GM18519 (cell line): Measurements from ENCODE around the gene THUMPD3.

Experiments
- ATAC-seq: cut with Tn5 transposase; IDR thresholded peaks from one replicate; pipeline ENCODE4 v1.9.1; 2021; ENCODE audit warnings: mild to moderate bottlenecking, moderate library complexity; ENCODE audit not compliant: unreplicated experiment, low FRiP score

THUMPD3 gene

DNA sequence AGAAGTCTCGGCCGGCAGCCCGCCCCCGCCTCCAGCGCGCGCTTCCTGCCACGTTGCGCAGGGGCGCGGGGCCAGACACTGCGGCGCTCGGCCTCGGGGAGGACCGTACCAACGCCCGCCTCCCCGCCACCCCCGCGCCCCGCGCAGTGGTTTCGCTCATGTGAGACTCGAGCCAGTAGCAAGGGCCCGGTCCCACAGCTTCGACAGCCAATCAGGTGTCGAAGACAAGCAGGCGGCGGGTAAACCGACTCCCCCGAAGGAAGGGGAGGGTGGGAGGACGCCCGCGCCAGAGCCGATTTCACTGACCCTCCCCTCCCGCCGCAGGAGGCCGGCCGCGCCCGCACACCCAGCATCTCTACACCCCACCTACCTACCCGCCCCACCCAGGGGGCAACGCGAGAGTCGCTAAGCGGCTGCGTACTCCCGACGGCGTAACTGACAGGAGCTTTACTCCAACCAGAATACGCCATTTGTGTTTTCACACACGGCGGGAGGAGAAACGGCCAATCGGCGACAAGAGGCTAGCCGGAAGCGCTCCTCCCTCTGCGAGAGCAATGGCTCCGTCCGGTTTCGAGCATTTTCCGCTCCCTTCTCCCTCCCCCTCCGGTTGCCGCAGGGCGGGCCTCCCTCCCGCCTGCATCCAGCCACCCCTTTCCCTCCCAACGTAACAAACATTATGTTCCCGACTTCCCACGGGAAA lies 33.9 kb downstream of the THUMPD3 start:
- ATAC-seq = peak; percentile 57

DNA sequence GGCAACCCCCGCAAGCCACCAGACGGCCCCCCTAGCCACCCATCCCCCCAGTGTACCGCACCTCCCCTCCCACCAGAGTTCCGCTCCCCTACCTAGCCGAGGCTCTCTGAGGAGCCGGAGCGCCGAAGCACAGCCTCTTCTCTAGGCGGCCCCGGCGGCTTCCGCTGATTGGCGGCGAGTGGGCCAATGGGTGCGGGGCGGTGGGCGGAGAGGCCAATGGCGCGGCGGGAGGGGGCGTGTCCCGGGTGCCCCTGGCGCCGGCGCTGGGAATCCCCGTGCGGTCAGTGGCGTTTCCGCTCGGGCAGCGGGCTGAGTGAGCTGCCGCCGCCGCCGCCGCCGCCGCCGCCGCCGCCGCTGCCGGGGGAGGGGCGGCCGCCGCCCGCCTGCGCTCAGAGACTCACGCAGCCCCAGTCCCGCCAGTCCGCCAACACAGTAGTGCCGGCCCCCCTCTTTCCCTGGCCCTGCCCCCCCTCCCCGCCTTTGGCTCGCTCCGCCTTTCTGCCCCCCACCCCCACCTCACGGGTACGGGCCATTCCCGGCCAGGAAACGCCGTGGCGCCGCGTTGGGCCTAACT lies 34.6 kb downstream of the THUMPD3 start, which contains the start of gene SETD5:
Gene SETD5 (plus strand): TSS at position 284 of the 574 bp plus-strand sequence. CDS start 31,324 bp downstream, outside the sequence.
- peak; percentile 32 for ATAC-seq

DNA sequence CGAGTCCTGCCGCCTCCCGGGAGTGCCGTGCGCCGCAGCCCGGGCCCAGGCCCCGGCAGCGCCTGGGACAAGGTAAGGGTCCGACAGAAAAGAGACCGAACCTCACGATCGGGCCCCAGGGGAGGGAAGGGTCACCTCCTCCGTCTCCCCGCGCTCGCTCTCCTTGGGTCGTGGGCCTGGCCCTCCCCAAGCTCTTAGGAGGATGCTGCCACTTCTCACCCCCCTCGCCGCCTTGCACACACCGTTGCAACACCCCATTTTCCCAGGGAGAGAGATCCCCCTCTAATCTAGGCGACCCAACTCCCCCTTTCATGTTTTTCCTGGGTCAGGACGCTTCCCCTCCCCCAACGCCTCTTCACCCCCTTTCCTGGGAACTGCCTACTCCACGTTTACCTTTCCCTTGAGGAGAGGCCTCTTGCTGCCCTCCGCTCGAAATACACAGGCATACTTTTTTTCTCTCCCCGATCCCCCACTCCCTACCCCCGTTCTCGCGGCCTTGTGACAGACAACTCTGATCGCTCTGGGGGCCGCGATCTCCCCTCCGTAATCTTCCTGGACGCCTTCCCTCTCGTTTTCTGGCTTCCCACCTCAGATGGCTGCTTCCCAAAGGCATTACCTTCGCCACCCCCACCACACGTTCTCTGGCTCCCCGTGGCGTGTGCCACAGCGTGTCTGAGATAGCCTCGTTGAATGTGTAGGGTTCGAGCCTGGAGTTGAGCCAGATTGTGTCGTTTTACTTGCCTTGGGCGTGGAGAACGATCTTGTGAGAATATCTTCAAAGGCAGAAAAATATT lies 35.2 kb downstream of the THUMPD3 start:
- ATAC-seq = no peak

DNA sequence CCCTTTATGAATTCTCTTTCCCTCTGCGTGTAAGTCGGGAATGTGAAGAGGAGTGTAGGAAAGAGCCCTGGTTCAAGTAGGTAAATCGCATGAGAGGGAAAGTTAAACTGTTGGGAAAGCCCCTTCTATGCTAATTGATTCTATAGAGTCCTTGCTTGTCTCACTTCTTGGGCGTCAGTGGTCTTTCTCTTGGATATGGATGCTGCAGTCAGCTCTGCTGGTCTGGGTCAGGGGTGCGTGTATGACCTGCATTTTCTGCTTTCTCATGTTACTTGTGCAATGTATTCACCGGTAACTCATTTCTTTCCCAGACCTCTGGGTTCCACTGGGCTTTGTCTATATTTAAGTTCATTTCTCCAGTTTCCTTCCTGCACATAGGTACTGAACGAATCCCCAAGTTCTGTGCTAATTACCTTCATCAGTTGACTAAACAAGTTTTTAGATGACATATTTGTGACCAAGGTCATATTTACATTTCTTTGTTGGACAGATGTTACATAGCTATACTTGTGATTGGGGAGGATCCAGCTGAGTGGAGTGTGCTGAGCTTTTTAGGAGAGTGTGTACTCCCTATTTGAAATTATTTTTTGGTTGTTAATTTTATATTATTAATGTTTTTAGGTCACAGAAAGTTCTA lies 36.0 kb downstream of the THUMPD3 start:
- no peak for ATAC-seq

DNA sequence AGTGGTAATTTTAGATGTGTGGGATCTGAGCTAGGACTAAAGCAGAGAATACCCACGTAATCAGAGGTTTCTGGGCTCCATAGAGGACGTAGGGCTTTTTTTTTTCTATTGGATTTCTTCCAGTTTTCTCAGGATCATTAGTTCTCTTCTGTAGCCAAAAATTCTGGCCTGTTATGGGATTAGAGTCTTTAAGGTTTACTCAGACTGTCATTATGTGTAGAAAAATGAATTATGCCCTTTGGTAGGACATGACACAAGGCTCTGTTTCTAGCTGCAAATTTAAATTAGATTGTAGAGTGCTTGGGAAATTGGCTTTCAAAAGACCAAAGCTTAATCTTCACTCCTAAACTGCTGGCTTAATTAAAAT lies 36.5 kb downstream of the THUMPD3 start:
- ATAC-seq = no peak

DNA sequence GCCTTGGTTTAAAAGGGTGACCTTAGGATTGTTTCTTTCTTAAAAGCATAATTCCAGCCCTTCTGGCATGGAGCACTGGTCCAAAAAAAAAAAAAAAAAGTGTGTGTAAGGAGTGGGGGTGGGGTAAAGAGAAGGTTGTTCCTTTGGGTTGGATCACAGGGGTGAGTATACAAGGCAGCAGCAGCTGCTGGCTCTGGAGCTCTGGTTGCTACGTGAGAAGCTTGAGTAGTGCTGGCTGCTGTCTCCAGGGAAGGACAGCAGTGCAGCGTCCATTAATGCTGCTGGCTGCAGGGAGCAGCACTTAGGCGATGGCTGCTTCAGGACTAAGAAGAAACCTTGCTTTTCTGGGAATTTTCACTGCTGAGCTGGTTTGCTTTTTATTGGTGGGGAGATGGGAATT lies 36.9 kb downstream of the THUMPD3 start:
- ATAC-seq = no peak

DNA sequence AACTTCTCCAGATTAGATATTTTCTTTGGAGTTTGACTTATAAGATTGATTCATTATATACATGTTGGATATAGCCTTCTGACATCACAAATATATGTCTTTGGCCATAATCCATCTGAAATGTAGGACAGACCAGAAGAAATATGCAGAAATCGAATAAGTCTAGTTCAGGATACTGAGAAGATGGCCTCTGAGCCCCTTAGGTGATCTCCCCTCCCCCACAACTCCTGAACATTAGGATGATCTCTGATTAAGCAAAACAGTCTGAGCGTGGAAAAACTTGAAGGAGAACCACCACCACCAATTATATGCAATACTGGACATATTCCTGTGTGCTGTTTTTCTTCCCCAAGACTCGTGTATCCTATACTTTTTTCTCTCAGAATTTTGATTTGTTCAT lies 37.8 kb downstream of the THUMPD3 start:
- ATAC-seq = no peak

DNA sequence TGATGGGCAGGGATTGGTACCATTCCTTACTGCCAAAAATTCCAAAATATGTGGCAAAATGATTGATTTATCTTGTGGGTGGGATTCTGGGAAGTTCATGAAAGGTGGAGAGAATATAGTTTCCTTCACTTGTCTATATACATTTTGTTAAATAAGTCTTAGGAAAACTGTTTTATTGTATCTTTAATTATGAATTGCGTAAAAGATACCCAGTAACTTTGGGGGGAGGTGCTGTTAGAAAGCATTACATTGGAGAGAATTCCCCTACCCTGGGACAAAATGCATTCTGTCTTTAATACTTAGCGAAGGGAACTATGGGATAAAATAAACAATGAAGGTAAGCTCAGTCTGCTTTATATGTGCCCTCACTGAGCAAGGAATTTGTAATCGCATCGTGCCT lies 39.1 kb downstream of the THUMPD3 start:
- no peak for ATAC-seq

DNA sequence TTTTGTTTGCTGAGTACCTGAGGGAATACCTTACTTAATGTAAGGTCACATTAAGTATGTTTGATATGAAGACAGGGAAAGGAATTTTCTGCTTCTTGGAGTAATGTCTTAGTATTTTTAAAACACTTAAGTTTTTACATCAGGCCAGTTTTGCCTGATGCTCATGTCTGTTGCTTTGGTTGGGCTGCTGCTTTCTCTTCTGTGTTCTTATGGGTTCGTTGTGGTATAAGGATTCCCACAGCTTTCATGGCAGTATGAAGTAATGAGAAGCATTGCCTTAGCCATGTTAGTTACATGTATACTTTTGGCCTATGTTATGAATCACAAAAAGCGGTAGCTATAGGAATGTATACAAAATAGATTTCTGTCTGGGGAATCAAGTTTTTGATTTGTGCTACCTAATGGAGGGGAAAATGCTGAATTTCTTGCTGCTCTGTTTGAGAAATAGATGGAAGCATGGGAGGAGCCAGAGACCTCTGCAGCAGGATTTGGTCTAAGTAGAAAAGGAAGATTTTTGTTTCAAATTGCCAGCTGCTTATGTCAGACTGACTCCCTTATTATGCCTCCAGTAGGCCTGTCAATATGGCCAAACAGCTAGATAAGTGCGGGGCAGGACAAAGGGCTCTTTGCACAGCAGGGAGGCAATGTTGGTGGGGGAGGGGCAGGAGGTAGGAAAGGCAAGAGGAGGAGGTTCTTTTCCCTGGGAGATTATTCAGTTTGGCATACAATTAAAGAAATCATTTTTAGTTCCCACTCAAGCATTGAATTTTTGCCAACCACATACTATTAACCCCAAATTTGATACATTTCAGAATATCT lies 39.8 kb downstream of the THUMPD3 start:
- no peak for ATAC-seq

DNA sequence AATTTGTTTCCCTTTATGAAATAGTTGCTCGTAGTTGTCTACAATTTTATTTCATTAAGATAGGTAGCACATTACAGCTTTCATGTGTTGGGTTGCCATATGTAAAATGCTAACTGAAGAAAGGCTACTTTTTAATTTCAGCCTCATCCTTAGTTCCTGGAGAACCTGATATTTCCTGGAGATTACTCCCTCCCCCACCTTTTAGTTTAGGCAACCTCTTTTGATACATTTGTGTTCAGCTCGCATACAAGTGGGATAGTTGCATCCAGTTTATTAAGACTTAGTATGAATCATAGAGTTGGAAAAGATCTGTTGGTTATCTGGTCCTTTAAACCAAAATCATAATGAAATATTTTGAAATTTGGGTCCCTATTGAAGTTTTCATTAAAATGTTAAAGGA lies 40.6 kb downstream of the THUMPD3 start:
- no peak for ATAC-seq

DNA sequence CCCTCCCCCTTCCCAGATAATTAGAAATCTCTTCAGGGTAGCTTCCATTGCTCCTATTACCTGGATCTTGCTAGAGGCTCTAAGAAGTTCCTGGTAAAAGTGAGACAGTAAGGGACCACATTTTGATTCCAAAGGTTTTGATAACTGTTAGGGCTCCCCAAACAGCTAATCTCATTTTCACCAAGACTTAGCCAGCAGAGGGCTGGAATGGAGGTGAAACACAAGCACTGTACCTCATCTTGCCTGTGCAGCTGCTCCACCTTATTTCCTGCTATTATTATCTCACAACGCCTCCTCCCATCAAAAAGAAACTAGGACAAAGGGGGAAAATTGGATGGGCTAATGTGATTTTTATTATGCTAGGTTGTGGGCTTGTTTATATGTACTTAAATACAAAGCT lies 41.8 kb downstream of the THUMPD3 start:
- ATAC-seq = no peak

DNA sequence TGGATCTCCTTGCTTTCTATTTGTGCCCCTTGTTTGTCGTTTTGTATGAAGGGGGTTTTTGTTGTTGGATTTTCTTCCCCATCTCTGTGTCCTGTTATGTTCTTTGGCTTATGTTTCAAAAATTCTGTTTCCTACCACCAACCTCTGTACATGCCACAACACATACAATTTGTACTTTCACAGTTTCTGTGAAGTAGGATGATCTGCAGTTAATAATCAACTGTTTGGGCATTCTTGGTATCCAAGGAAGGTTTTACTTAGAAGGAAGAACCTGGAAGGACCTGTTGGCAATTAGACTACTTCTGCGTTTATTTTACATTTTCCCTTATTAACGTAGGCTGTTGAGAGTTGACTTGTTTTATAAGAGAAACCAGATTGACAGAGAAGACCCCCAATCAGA lies 42.9 kb downstream of the THUMPD3 start:
- ATAC-seq = no peak

DNA sequence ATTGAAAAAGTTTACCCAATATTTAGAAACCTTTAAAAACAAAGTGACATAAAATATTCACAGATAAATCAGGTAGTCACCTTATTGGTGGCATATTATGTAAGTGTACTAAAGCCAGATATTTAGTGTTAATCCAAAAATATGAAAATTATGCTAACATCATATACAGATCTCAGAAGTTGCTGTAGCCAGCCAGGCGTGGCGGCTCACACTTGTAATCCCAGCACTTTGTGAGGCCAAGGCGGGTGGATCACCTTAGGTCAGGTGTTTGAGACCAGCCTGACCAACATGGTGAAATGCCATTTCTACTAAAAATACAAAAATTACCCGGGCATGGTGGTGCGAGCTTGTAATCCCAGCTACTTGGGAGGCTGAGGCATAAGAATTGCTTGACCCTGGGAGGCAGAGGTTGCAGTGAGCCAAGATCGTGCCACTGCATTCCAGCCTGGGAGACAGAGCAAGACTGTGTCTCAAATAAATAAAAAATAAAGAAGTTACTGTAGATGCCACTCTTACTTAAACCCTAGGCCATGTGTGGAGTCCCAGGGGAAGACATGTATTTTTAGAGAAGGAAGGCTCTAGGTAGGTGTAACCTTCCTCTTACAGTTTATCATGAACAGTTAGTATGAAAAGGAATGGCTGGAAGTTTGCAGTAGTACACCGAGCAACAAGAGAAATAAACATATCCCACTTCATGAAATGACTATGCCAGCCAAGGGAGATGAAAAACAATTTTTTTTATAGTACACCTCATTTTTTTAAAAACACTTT lies 44.2 kb downstream of the THUMPD3 start:
- no peak for ATAC-seq

DNA sequence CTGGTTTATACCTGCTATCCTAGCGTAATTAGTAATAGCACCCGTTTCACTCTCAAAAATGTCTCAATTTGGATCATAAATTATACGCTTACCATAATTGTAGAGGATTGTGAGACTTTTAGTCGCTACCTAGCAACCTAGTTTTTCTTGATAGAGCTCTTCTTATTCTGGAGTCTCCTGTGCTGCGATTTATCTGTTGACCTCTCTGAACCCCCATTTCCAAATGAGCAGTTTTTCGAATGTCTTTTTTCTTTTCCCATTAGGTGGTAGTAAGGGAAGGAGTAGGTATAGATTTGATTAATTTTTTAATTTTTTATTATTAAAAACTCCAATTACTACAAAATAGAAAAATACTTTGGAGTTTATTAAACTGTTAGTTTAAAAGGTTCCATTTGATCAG lies 45.2 kb downstream of the THUMPD3 start:
- no peak for ATAC-seq

DNA sequence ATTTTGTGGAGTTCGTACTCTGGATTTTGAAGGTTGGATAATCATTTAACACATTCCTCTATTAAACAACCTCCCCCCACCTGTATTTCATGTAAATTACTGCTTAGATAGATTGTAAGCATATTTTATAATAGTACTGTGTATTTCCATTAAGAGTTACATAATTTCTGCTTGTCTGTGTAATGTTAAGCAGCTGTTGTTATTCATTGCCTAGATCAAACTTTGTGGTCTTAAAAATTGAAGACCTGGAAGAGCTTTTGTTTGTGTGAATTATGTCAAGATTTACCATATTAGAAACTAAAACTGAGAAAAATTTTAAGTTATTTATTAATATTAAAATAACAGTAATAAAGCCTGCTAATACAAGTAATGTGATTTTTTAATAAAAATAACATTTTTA lies 45.7 kb downstream of the THUMPD3 start:
- ATAC-seq = no peak

DNA sequence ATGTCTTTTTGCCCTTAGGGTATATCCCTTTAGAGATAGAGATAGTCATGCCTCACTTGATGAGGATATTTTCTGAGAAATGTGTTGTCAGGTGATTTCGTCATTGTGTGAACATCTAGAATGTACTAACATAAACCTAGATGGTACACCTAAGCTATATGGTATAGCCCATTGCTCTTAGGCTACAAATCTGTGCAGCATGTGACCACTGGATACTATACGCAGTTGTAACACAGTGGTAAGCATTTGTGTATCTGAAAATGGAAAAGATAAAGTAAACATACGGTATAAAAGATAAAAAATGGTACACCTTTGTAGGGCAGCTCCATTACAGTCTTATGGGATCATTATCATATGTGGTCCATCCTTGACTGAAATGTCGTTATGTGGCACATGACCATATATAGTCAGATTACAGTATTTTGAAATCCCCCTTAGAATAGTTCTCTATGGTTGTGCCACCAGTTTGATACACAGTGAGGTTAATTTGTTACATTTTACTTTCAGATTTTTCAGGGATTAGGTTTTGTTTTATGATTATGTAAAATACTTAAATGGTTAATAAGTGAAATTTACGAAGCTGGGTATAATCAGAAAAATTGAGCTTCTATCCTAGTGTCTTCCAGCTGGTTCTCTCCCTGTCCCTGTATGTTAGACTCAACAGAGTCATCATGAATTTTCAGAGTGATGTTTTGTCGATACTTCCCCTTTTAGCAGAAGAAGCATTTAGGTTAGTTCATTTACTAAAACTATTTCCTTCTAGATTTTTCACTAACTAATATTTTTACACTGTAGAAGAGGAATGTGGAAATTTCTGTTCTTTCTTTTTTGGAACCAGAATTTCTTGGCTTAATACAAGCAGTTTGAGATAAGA lies 47.4 kb downstream of the THUMPD3 start:
- ATAC-seq = no peak

DNA sequence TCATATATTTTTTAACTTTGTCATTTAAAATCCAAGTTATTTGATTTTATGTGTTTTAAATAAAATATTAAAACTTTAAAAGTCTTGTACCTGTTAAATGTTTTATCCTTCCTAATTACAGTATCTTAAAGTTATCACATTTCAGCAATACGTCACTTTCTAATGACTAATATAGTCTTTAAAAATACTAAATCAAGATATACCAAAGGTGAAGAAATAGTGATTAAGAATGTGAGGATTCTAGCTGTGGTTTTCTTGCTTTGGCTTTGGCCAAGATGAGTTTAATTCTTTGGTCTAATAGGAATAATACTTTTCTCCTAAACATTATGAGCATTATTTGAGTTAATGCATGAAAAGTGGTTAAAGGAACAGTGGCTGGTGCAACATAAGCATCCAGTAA lies 48.4 kb downstream of the THUMPD3 start:
- no peak for ATAC-seq

DNA sequence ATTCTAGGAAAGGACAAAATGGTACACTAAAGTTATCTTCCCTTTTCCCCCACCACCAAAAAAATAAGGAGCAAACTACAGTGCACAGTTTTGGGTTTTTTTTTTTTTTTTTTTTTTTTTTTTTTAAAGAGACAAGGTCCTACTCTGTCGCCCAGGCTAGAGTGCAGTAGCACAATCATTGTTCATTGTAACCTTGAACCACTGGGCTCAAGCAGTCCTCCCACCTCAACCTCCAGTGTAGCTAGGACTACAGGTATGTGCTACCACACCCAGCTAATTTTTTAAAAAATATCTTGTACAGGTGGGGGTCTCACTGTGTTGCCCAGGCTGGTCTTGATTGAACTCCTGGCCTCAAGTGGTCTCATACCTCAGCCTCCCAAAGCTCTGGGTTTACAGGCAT lies 49.4 kb downstream of the THUMPD3 start:
- ATAC-seq = no peak

DNA sequence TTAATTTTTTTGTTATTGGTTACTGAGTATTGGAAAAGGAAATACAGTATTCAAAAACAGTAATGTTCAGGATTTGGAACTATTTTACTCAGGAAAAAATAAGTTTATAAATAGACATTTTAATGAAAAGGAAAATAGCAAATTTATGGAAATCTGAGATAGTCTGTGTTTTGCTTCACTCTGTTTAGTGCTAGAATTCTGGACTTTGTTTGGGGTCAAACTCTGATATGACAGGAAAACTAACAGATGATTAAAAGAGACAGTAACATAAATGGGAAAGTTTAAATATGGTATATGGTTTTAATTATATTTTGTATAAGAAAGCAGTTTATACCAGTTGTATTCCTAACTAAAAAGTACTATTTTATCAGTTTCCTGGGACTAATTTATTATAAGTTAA lies 52.0 kb downstream of the THUMPD3 start:
- no peak for ATAC-seq
